Measurements from ENCODE around the gene SLCO1B3. TPM values are rescaled to one million over a fixed set of nuclear protein-coding genes. Genes with fewer than 3 reads are reported as not detected.

The SLCO1B3 gene
- polyA plus RNA-seq, 1 experiment = not detected

DNA sequence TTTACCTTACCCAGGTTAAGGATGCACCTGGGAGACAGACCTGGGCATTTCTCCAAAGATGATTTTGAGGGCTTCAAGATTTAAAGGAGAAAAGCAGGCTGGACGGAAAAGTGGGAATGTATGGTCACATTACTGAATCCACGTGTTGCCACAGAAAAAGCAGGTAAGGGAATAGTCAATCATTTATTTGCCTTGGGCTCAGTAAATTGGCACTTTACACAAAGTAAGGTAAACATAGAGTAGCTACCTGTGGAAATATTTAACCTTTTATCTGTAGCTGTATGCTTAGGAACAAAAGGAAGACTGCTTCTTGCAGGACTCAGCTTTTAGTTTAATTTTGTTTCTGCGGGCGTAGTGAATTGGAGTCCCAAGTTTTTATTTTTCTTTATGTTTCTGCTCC lies 153.3 kb downstream of the SLCO1B3 start:
- Histone ChIP-seq H3K27me3 (ENCODE audit: control insufficient read depth, insufficient read depth, low read length) (no peaks in the 10 kb centered on the region), H3K4me3 (ENCODE audit: low read depth, low read length) (no peak overlapping the region)
- no peak for DNase-seq (ENCODE audit: low read depth, low spot score)

More for the DNA sequence above, 153.3 kb downstream of the SLCO1B3 start:
- CTCF ChIA-PET = no interaction called here
- TF ChIP-seq, protein P1, sequence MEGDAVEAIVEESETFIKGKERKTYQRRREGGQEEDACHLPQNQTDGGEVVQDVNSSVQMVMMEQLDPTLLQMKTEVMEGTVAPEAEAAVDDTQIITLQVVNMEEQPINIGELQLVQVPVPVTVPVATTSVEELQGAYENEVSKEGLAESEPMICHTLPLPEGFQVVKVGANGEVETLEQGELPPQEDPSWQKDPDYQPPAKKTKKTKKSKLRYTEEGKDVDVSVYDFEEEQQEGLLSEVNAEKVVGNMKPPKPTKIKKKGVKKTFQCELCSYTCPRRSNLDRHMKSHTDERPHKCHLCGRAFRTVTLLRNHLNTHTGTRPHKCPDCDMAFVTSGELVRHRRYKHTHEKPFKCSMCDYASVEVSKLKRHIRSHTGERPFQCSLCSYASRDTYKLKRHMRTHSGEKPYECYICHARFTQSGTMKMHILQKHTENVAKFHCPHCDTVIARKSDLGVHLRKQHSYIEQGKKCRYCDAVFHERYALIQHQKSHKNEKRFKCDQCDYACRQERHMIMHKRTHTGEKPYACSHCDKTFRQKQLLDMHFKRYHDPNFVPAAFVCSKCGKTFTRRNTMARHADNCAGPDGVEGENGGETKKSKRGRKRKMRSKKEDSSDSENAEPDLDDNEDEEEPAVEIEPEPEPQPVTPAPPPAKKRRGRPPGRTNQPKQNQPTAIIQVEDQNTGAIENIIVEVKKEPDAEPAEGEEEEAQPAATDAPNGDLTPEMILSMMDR (IDR thresholded peaks at IDR 0.05; ENCODE audit: low read depth, low read length) = no peak
- POLR2A ChIA-PET = no interaction called here
- Histone ChIP-seq H3K9me3 (ENCODE audit: control insufficient read depth, insufficient read depth, low read length) (no peaks in the 10 kb centered on the region), H3K27ac (ENCODE audit: low read depth, low read length) (no peak overlapping the region)

Small RNAs within 50 kb of the gene (small RNA-seq; reads per million reads assigned to genes)
- not detected for gene AC011604.1 (ENCODE audit: insufficient read length, low read depth)

Other genes with a start within 250 kb of the SLCO1B3 start
- not detected in 2 replicates for gene SLCO1C1, start 115.4 kb upstream of the SLCO1B3 start, polyA plus RNA-seq (2011; rRNA removed)